Inflammatory macrophage treated with lipopolysaccharide for 4 hours (primary cell): ENCODE measurements around the gene RYR1.
"Not testable (repeated sequence)": the region's sequence is repeated elsewhere in the genome, so short reads cannot be mapped to it uniquely, and the experiment has no call there.

Experiments used
- DNase-seq: peaks from one replicate; pipeline ENCODE4 v3.0.0-alpha.2; 2020

The RYR1 gene

GRCh38 chr19:38626401-38626800 lies 192.9 kb downstream of the RYR1 start:
- no peak for DNase-seq

GRCh38 chr19:38629568-38629967 lies 196.1 kb downstream of the RYR1 start:
- DNase-seq, result no peak

- not testable (repeated sequence) for DNase-seq
Measured at GRCh38 chr19:38631301-38631700, 197.8 kb downstream of the RYR1 start.

GRCh38 chr19:38631811-38632475 lies 198.5 kb downstream of the RYR1 start:
- DNase-seq, result not testable (repeated sequence)

- no peak for DNase-seq
Measured at GRCh38 chr19:38632476-38633213, 199.2 kb downstream of the RYR1 start.

GRCh38 chr19:38634757-38635482 lies 201.4 kb downstream of the RYR1 start:
- DNase-seq, result peak; percentile 59

- DNase-seq, result no peak
Measured at GRCh38 chr19:38635483-38636399, 202.2 kb downstream of the RYR1 start.
